PC-3 (cell line): ENCODE measurements around the gene POLR3E.

Source experiments
- EZH2 ChIP-seq: fragments of 300-600 bp; sonication (generic); IDR thresholded peaks from one replicate; pipeline ENCODE4 v1.6.1; 2017; ENCODE audit warnings: antibody characterized with exemption, mild to moderate bottlenecking, low read length; ENCODE audit not compliant: unreplicated experiment
- EZH2phosphoT487 ChIP-seq: fragments of 300-600 bp; sonication (generic); IDR thresholded peaks from 2 replicates; pipeline ENCODE4 v1.6.1; 2018; ENCODE audit warnings: mild to moderate bottlenecking, antibody characterized with exemption, low read length, borderline replicate concordance
- TF ChIP-seq, protein P1 (sequence below): fragments of 300-600 bp; sonication (generic); conservative IDR thresholded peaks from 2 replicates; pipeline ENCODE4 v1.5.1; 2017; ENCODE audit warnings: antibody characterized with exemption, low read depth, mild to moderate bottlenecking, low read length

DNA sequence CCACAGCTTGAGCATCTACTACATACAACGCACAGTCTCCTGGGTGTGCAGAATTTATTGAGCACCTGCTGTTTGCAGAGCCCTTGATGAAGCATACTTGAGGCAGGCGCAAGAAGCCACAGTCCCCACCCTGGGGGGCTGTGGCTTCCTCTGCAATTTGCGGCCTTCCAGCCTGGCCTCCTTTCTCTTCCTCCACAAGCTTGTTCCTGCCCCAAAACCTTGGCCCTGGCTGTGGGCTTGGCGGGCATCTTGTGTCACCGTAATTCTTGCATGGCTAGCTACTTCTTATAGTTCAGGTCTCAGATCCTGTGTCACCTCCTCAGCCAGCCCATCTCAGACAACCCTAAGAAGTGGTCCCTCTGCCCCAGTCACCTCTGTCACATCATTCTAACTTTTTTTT is 43.9 kb upstream of the POLR3E start:
- TF ChIP-seq, protein P1, sequence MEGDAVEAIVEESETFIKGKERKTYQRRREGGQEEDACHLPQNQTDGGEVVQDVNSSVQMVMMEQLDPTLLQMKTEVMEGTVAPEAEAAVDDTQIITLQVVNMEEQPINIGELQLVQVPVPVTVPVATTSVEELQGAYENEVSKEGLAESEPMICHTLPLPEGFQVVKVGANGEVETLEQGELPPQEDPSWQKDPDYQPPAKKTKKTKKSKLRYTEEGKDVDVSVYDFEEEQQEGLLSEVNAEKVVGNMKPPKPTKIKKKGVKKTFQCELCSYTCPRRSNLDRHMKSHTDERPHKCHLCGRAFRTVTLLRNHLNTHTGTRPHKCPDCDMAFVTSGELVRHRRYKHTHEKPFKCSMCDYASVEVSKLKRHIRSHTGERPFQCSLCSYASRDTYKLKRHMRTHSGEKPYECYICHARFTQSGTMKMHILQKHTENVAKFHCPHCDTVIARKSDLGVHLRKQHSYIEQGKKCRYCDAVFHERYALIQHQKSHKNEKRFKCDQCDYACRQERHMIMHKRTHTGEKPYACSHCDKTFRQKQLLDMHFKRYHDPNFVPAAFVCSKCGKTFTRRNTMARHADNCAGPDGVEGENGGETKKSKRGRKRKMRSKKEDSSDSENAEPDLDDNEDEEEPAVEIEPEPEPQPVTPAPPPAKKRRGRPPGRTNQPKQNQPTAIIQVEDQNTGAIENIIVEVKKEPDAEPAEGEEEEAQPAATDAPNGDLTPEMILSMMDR: no peak
- TF ChIP-seq EZH2 (no peak), EZH2phosphoT487 (no peak)
